NCI-H2227 (cell line): Measurements from ENCODE around the gene NMUR2.
A peak's percentile ranks its signal among the peaks of the same experiment; 100 is the strongest.

ENCODE experiments used
- DNase-seq: peaks from one replicate; lab custom pipeline; 2025; ENCODE audit not compliant: unreplicated experiment; lab: John Stamatoyannopoulos, UW

Gene NMUR2

GRCh38 chr5:152372875-152373274 lies 32.2 kb downstream of the NMUR2 start:
- DNase-seq = no peak

GRCh38 chr5:152369298-152369697 lies 35.8 kb downstream of the NMUR2 start:
- DNase-seq = no peak

GRCh38 chr5:152367554-152367953 lies 37.5 kb downstream of the NMUR2 start:
- DNase-seq = no peak

- DNase-seq = no peak
Measured at GRCh38 chr5:152366716-152367115, 38.4 kb downstream of the NMUR2 start.

- DNase-seq = no peak
Measured at GRCh38 chr5:152364899-152365298, 40.2 kb downstream of the NMUR2 start.

GRCh38 chr5:152364172-152364571 lies 40.9 kb downstream of the NMUR2 start:
- DNase-seq = no peak

GRCh38 chr5:152358861-152359568 lies 46.1 kb downstream of the NMUR2 start:
- no peak for DNase-seq

GRCh38 chr5:152356506-152356905 lies 48.6 kb downstream of the NMUR2 start:
- no peak for DNase-seq

GRCh38 chr5:152355061-152355460 lies 50.0 kb downstream of the NMUR2 start:
- DNase-seq = no peak

- DNase-seq = no peak
Measured at GRCh38 chr5:152353001-152353400, 52.1 kb downstream of the NMUR2 start.

GRCh38 chr5:152349683-152350526 lies 55.2 kb downstream of the NMUR2 start:
- peak; percentile 47 for DNase-seq
